LNCaP clone FGC (cell line): Measurements from ENCODE around the gene ZNF500.

ENCODE experiments used
- DNase-seq: peaks from one replicate; pipeline ENCODE4 v3.0.0-alpha.2; 2011; ENCODE audit warnings: low read depth
- H3K4me3 ChIP-seq: 2 replicates; pipeline ENCODE4 v1.5.1; 2011; ENCODE audit warnings: mild to moderate bottlenecking, low read depth, low read length, control low read depth
- TF ChIP-seq, protein P1 (sequence below): IDR thresholded peaks from 2 replicates; pipeline ENCODE4 v1.5.1; 2012; ENCODE audit warnings: mild to moderate bottlenecking; ENCODE audit not compliant: control insufficient read depth, insufficient read depth; ENCODE audit errors: extremely low read depth

The ZNF500 gene

DNA sequence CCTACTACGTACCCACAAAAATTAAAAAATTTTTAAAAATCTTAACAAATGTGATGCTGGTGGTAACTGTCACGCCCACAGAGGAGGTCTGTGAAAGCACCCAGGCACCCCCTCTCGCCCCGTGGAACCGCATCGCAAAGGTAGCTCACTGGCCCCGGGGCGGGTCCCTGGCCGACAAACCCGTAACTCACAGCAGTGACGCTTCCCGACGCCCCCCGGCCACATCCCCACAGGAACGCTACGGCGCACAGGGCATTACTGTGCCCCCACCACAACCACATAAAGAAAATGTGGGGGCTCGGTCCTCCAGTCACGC lies 33.3 kb downstream of the ZNF500 start:
- no peak for DNase-seq
- peak overlapping the region; percentile 98 for H3K4me3 ChIP-seq
- TF ChIP-seq, protein P1, sequence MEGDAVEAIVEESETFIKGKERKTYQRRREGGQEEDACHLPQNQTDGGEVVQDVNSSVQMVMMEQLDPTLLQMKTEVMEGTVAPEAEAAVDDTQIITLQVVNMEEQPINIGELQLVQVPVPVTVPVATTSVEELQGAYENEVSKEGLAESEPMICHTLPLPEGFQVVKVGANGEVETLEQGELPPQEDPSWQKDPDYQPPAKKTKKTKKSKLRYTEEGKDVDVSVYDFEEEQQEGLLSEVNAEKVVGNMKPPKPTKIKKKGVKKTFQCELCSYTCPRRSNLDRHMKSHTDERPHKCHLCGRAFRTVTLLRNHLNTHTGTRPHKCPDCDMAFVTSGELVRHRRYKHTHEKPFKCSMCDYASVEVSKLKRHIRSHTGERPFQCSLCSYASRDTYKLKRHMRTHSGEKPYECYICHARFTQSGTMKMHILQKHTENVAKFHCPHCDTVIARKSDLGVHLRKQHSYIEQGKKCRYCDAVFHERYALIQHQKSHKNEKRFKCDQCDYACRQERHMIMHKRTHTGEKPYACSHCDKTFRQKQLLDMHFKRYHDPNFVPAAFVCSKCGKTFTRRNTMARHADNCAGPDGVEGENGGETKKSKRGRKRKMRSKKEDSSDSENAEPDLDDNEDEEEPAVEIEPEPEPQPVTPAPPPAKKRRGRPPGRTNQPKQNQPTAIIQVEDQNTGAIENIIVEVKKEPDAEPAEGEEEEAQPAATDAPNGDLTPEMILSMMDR, result no peak

DNA sequence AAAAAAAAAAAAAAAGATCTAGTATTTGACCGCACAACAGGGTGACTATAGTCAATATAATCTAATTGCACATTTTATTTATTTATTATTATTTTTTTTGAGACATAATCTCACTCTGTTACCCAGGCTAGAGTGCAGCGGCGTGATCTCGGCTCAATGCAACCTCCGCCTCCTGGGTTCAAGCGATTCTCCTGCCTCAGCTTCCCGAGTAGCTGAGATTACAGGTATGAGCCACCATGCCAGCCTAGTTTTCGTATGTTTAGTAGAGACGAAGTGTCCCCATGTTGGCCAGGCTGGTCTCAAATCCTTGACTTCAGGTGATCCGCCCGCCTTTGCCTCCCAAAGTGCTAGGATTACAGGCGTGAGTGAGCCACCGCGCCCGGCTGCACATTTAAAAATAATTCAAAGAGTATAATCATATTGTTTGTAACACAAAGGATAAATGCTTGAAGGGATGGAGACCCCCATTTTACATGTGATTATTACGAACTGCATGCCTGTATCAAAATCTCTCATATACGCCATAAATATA lies 33.7 kb downstream of the ZNF500 start:
- peak overlapping the region; percentile 98 for H3K4me3 ChIP-seq
- no peak for DNase-seq
- TF ChIP-seq, protein P1, result no peak

DNA sequence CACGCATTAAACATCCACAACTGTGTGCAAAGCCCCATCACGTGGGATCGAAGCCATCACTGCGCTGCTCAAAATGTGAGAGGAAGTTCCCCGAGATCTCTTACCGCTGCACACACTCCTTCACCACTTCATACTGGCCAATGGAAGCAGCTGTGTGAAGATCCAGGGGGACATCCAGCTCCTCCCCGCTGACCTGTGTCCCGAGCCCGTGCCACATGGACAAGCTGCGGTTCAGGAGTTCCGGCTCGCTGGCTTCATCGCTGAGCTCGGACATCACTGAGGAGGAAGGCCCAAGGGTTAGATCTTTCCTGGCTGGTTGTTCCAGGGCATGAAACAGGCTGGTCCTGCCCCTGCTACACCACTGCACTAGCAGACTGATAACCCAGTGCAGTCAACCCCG lies 37.1 kb downstream of the ZNF500 start:
- TF ChIP-seq, protein P1, result no peak
- no peak for DNase-seq
- no peak overlapping the region for H3K4me3 ChIP-seq

DNA sequence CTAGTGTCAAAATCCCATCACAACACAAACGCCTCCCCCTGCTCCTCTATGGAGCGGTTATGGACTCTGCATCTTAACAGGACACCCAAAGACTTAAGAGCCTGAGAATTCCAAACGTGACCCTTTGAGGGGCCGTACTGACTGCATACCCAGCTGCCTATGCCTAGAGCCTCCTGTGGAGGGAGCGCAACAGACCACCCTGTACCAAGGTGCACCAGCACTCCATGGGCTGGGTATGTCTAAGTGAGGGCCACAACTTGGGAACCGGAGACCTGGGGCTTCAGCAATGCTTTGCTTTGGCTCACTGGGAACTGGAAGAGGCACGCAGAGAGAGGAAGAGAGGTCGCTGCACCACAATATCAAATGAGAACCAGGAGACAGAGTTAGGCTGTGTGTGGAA lies 38.3 kb downstream of the ZNF500 start:
- no peak for DNase-seq
- no peak overlapping the region for H3K4me3 ChIP-seq
- TF ChIP-seq, protein P1, result no peak

DNA sequence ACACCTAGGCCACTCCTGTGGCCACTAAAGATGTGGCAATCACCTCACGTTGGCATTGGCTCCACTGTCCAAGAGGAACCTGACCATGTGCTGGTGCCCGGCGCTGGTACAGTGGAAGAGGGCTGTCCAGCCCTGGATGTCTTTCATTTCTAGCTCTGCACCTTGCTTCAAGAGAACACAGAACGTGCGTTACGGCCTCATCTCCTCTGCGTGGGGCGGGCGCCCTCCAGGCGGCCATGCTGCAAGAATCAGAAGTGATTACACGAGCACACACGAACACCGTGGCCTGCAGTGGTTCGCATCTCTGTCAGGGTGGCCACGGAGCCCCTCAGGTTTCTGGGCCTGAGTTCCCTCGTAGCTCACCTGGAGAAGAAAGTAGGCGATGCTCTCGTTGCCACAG lies 40.3 kb downstream of the ZNF500 start:
- H3K4me3 ChIP-seq, result no peak overlapping the region

DNA sequence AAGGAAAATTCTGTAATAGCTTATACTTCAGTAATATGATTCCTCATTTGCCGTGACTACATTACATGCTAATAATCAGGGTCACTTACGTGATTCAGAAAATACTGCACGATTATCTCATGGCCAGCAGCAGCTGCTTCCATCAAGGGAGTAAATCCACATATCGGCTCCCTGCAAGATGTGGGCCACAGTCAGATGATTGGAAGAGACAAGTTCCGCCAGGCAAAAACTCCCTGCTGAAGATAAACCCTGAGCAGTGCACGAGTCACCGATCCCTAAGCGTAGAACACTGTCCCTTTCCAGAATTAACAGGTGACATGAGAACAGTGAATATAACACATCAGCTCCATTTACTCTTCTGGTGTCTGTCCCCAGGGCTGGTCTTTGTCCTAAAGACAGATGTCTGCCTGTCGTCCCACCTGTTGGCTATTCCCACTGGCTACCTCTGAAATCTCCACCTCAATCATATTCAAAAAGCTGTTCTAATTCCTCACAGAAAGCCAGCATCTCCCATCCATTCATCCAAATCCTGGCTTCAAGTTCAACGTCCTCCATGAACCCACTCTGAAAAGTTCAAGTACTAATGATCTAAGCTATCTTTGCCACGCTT lies 42.2 kb downstream of the ZNF500 start:
- TF ChIP-seq, protein P1, result no peak
- H3K4me3 ChIP-seq, result no peak overlapping the region
- no peak for DNase-seq

More for the DNA sequence above, 40.3 kb downstream of the ZNF500 start:
- TF ChIP-seq, protein P1, result no peak
- DNase-seq, result no peak
